Epithelial cell of esophagus (primary cell): Measurements from ENCODE around the gene ADAMTS18.

Experiments used
- DNase-seq: peaks from one replicate; pipeline ENCODE4 v3.0.0; 2010; ENCODE audit warnings: low read depth
- H3K4me3 ChIP-seq: 2 replicates; pipeline ENCODE4 v1.5.1; 2011; ENCODE audit warnings: mild to moderate bottlenecking, low read length, control low read depth
- CTCF ChIP-seq: IDR thresholded peaks from 2 replicates; pipeline ENCODE4 v1.5.1; 2011; ENCODE audit warnings: low read depth, mild to moderate bottlenecking, low read length, control low read depth, inconsistent platforms; ENCODE audit not compliant: insufficient read depth; ENCODE audit errors: missing control alignments

The ADAMTS18 gene

GRCh38 chr16:77373726-77374125 is 61.1 kb downstream of the ADAMTS18 start:
- H3K4me3 ChIP-seq: no peak overlapping the region
- no peak for TF ChIP-seq CTCF
- no peak for DNase-seq

DNA sequence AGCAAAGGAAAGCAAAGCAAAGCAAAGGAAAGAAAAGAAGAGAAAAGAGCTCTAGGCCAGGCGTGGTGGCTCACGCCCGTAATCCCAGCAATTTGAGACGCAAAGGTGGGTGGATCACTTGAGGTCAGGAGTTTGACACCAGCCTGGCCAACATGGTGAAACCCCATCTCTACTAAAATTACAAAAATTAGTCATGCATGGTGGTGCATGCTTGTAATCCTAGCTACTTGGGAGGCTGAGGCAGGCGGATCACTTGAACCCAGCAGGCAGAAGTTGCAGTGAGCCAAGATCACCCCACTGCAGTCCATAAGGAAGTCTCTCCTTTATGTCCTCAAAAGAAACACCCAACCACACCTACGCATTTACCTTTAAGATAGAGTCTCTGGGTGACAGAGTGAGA is 70.1 kb downstream of the ADAMTS18 start:
- H3K4me3 ChIP-seq: no peak overlapping the region
- TF ChIP-seq CTCF: no peak
- no peak for DNase-seq

DNA sequence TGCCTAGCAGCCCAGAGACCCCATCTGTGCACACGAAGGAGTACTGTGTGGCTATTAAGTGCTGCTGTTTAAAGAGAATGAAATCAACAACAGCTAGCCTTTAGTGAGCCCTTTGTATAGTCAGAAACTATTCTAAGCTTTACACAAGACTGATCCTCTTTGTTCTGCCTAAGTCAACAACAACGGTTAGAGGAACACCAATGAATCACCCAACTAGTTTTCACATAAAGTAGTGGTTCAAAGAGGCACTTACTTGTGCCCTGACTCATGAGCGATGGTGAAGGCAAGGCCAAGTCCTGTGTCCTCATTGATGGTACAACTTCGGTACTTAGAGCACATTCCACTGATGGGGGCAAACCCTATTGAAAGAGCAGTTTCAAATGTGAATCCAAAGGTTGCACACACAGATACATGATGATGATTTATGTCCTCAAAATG is 75.8 kb downstream of the ADAMTS18 start:
- H3K4me3 ChIP-seq: no peak overlapping the region
- TF ChIP-seq CTCF: no peak
- peak; percentile 75 for DNase-seq

- no peak for TF ChIP-seq CTCF
- no peak overlapping the region for H3K4me3 ChIP-seq
- DNase-seq: no peak
Observed at GRCh38 chr16:77353587-77354263, 81.1 kb downstream of the ADAMTS18 start.

DNA sequence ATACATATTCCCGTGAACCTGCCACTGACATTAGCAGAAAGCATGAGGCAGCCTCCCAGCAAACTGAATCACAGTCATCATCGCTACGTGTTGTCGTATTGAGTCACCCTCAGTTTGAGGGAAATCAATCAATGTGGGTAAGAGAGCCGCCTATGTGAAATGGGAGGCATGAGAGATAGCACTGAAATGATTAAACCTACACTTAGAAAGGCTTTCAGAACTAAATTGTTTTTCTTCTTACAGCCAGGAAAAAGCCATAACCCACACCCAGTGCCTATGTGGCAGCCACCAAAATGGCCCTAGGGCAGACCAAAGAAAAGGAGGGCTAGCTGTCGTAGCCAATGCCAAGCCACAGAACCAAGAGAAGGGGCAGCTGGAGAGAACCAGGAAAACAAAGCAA is 90.5 kb downstream of the ADAMTS18 start:
- no peak overlapping the region for H3K4me3 ChIP-seq
- peak; percentile 51 for DNase-seq
- no peak for TF ChIP-seq CTCF

- no peak overlapping the region for H3K4me3 ChIP-seq
- no peak for TF ChIP-seq CTCF
- DNase-seq: no peak
Observed at GRCh38 chr16:77336637-77337036, 98.2 kb downstream of the ADAMTS18 start.

- TF ChIP-seq CTCF: no peak
- H3K4me3 ChIP-seq: no peak overlapping the region
- DNase-seq: peak; percentile 23
Observed at GRCh38 chr16:77335652-77336234, 99.1 kb downstream of the ADAMTS18 start.
